Measurements from ENCODE around the gene PLAAT4. TPM values are rescaled to one million over a fixed set of nuclear protein-coding genes. Genes with fewer than 3 reads are reported as not detected.
A peak's percentile ranks its signal among the peaks of the same experiment; 100 is the strongest.
"Not testable (repeated sequence)": the region's sequence is repeated elsewhere in the genome, so short reads cannot be mapped to it uniquely, and the experiment has no call there.

The PLAAT4 gene
- total RNA-seq, 2 donors from 2014 or later = 80.8 to 110 TPM

GRCh38 chr11:63520606-63521170 is 15.9 kb upstream of the PLAAT4 start:
- H3K9me3 ChIP-seq (ENCODE audit: control insufficient read depth, low read length, poor library complexity, severe bottlenecking) = no peaks in the 10 kb centered on the region
- Mint-ChIP-seq H3K4me3 (no peak overlapping the region), H3K36me3 (ENCODE audit: low read depth) (peaks cover 2% of the 10 kb centered on the region), H3K27ac (no peak overlapping the region), H3K27me3 (no peaks in the 10 kb centered on the region), H3K4me1 (peaks cover 17% of the 10 kb centered on the region)
- DNase-seq (no peak), ATAC-seq (no peak)

DNA sequence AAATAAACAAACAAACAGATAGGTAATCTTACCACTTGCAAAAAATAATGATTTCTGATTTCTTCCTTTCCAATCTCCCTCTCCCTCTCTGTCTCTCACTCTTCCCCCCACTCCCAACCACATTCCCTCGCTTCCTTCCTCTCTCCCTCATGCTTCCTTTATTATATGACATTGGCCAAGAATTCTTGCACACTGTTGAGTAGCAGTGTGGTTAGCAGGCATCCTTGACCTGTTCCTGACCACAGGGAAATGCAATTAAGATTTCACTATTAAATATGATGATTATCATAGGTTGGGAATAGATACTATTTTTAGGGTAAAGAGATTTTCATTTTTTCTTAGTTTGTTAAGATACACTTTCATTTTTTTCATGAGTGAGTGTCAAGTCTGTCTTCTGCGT is 14.7 kb upstream of the PLAAT4 start:
- peak overlapping the region; percentile 34 for H3K27ac Mint-ChIP-seq
- H3K36me3 Mint-ChIP-seq (ENCODE audit: low read depth) = peaks cover 2% of the 10 kb centered on the region
- peaks cover 17% of the 10 kb centered on the region for H3K4me1 Mint-ChIP-seq
- H3K27me3 Mint-ChIP-seq = no peaks in the 10 kb centered on the region
- no peak for ATAC-seq
- DNase-seq = no peak
- H3K9me3 ChIP-seq (ENCODE audit: control insufficient read depth, low read length, poor library complexity, severe bottlenecking) = no peaks in the 10 kb centered on the region
- H3K4me3 Mint-ChIP-seq = no peak overlapping the region

- peaks cover 10% of the 10 kb centered on the region for H3K4me1 Mint-ChIP-seq
- H3K4me3 Mint-ChIP-seq = no peak overlapping the region
- H3K36me3 Mint-ChIP-seq (ENCODE audit: low read depth) = peaks cover 2% of the 10 kb centered on the region
Observed at GRCh38 chr11:63523151-63523550, 13.5 kb upstream of the PLAAT4 start.

GRCh38 chr11:63527667-63528066 is 8.9 kb upstream of the PLAAT4 start:
- Mint-ChIP-seq H3K4me3 (no peak overlapping the region), H3K27me3 (no peaks in the 10 kb centered on the region), H3K36me3 (ENCODE audit: low read depth) (no peaks in the 10 kb centered on the region), H3K27ac (peak overlapping the region; percentile 14), H3K4me1 (peaks cover 24% of the 10 kb centered on the region)
- ATAC-seq (no peak), DNase-seq (no peak)
- no peaks in the 10 kb centered on the region for H3K9me3 ChIP-seq (ENCODE audit: control insufficient read depth, low read length, poor library complexity, severe bottlenecking)

More at GRCh38 chr11:63523151-63523550, 13.5 kb upstream of the PLAAT4 start:
- Mint-ChIP-seq H3K27ac (peak overlapping the region; percentile 34), H3K27me3 (no peaks in the 10 kb centered on the region)
- ATAC-seq (no peak), DNase-seq (no peak)
- H3K9me3 ChIP-seq (ENCODE audit: control insufficient read depth, low read length, poor library complexity, severe bottlenecking) = no peaks in the 10 kb centered on the region

- DNase-seq; H3K9me3 ChIP-seq (ENCODE audit: control insufficient read depth, low read length, poor library complexity, severe bottlenecking); H3K4me3 Mint-ChIP-seq; H3K27me3 Mint-ChIP-seq; ATAC-seq; H3K36me3 Mint-ChIP-seq (ENCODE audit: low read depth): not testable (repeated sequence)
- Mint-ChIP-seq H3K27ac (peak overlapping the region; percentile 14), H3K4me1 (peaks cover 25% of the 10 kb centered on the region)
Observed at GRCh38 chr11:63528156-63528555, 8.5 kb upstream of the PLAAT4 start.

DNA sequence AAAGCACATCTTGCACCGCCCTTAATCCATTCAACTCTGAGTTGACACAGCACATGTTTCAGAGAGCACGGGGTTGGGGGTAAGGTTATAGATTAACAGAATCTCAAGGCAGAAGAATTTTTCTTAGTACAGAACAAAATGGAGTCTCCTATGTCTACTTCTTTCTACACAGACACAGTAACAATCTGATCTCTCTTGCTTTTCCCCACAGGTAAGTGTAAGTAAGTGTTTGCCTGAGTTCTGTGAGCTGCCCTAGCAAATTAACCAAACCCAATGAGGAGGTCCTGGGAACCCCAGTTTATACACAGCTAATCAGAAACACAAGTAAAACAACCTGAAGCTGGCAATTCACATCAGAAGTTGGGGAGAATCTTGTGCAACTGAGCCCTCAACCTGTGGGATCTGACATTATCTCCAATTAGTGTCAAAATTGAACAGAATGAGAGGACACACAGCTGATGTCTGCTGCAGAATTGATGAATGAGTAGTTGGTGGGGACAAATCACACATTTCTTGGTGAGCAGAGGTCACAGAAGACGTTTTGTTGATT is 7.8 kb upstream of the PLAAT4 start:
- Mint-ChIP-seq H3K27ac (peak overlapping the region; percentile 87), H3K4me1 (peaks cover 32% of the 10 kb centered on the region)
- DNase-seq; H3K36me3 Mint-ChIP-seq (ENCODE audit: low read depth); ATAC-seq; H3K4me3 Mint-ChIP-seq; H3K27me3 Mint-ChIP-seq; H3K9me3 ChIP-seq (ENCODE audit: control insufficient read depth, low read length, poor library complexity, severe bottlenecking): not testable (repeated sequence)

DNA sequence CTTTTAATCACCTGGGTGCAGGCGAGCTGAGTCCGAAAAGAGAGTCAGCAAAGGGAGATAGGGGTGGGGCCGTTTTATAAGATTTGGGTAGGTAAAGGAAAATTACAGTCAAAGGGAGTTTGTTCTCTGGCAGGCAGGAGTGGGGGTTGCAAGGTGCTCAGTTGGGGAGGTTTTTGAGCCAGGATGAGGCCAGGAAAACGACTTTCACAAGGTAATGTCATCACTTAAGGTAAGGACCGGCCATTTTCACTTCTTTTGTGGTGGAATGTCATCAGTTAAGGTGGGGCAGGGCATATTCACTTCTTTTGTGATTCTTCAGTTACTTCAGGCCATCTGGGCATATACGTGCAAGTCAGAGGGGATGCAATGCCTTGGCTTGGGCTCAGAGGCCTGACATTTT is 7.2 kb upstream of the PLAAT4 start:
- not testable (repeated sequence) for H3K36me3 Mint-ChIP-seq (ENCODE audit: low read depth); H3K9me3 ChIP-seq (ENCODE audit: control insufficient read depth, low read length, poor library complexity, severe bottlenecking); ATAC-seq; DNase-seq; H3K4me3 Mint-ChIP-seq; H3K27me3 Mint-ChIP-seq
- H3K4me1 Mint-ChIP-seq = peaks cover 36% of the 10 kb centered on the region
- peak overlapping the region; percentile 87 for H3K27ac Mint-ChIP-seq

DNA sequence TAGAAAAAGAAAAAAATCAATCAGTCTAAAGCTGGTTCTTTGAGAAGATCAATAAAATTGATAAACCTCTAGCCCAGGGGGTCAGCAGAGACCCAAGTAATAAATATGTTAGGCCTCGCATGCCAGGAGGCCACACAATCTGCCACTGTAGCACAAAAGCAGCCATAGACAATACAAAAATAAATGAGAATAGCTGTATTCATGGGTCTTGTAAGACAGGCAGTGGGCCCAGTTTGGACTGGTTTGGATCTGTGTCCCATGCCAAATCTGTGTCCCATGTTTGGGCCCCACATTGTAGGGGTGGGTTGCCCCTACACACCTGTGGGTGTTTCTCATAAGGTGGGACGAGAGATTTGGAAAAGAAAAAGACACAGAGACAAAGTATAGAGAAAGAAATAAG is 6.6 kb upstream of the PLAAT4 start:
- H3K9me3 ChIP-seq (ENCODE audit: control insufficient read depth, low read length, poor library complexity, severe bottlenecking) = no peaks in the 10 kb centered on the region
- peak overlapping the region; percentile 87 for H3K27ac Mint-ChIP-seq
- H3K27me3 Mint-ChIP-seq = no peaks in the 10 kb centered on the region
- no peak overlapping the region for H3K4me3 Mint-ChIP-seq
- H3K36me3 Mint-ChIP-seq (ENCODE audit: low read depth) = no peaks in the 10 kb centered on the region
- DNase-seq = no peak
- peaks cover 36% of the 10 kb centered on the region for H3K4me1 Mint-ChIP-seq
- ATAC-seq = no peak

- Mint-ChIP-seq H3K27ac (peak overlapping the region; percentile 95), H3K4me1 (peaks cover 40% of the 10 kb centered on the region), H3K4me3 (peak overlapping the region; percentile 75)
- not testable (repeated sequence) for H3K27me3 Mint-ChIP-seq; H3K36me3 Mint-ChIP-seq (ENCODE audit: low read depth); H3K9me3 ChIP-seq (ENCODE audit: control insufficient read depth, low read length, poor library complexity, severe bottlenecking)
- peak; percentile 97 for ATAC-seq
- peak in 2 of 3 donors; percentile 39 to 41 for DNase-seq
Observed at GRCh38 chr11:63531074-63531792, 5.4 kb upstream of the PLAAT4 start.

DNA sequence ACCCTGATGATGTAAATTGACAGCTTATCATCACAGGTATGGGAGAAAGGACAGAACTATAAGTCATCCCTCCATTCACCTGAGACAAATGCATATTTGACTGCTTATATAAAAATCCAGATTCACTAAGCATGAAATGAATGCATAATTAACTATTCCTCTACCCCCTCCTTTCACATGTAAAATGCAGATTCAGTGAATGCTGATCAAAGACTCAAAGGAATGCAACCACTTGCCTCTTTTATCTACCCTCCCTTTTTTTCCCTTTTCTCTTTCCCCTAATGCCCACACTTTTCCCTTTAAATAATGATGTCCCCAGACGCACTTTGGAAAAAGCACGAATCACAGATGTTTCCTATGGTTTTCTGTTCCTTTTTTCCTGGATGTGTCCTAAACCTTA is 4.5 kb upstream of the PLAAT4 start:
- ATAC-seq = no peak
- peak overlapping the region; percentile 95 for H3K27ac Mint-ChIP-seq
- H3K4me1 Mint-ChIP-seq = peaks cover 45% of the 10 kb centered on the region
- H3K4me3 Mint-ChIP-seq = peak overlapping the region; percentile 75
- DNase-seq = no peak
- H3K27me3 Mint-ChIP-seq = no peaks in the 10 kb centered on the region
- H3K36me3 Mint-ChIP-seq (ENCODE audit: low read depth) = no peaks in the 10 kb centered on the region
- no peaks in the 10 kb centered on the region for H3K9me3 ChIP-seq (ENCODE audit: control insufficient read depth, low read length, poor library complexity, severe bottlenecking)

- Mint-ChIP-seq H3K27ac (peak overlapping the region; percentile 95), H3K4me1 (peaks cover 53% of the 10 kb centered on the region), H3K27me3 (no peaks in the 10 kb centered on the region), H3K4me3 (peak overlapping the region; percentile 50), H3K36me3 (ENCODE audit: low read depth) (no peaks in the 10 kb centered on the region)
- H3K9me3 ChIP-seq (ENCODE audit: control insufficient read depth, low read length, poor library complexity, severe bottlenecking) = no peaks in the 10 kb centered on the region
- no peak for ATAC-seq
- DNase-seq = no peak
Observed at GRCh38 chr11:63532799-63533475, 3.7 kb upstream of the PLAAT4 start.

DNA sequence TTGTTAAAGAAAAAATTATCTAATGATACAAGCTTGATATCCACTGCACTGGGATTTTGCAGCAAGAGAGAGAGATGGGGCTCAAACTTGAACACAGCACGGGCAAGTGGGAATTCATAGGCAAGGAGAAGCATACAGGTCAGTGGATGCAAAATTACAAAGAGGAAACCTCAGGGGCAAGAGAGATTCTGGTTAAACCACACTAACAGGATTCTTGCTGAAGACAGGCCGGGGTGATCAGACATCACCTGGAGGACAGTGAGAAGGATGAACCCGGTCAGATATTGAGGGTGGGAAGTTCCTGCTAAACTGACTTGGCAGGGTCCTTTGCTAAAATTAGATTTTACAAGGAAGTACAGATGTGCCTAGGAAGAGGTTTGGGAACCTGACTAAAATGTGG is 2.5 kb upstream of the PLAAT4 start:
- Mint-ChIP-seq H3K27ac (peak overlapping the region; percentile 95), H3K4me3 (peak overlapping the region; percentile 53), H3K36me3 (ENCODE audit: low read depth) (no peaks in the 10 kb centered on the region), H3K4me1 (peaks cover 60% of the 10 kb centered on the region), H3K27me3 (no peaks in the 10 kb centered on the region)
- no peaks in the 10 kb centered on the region for H3K9me3 ChIP-seq (ENCODE audit: control insufficient read depth, low read length, poor library complexity, severe bottlenecking)
- ATAC-seq (no peak), DNase-seq (no peak)

DNA sequence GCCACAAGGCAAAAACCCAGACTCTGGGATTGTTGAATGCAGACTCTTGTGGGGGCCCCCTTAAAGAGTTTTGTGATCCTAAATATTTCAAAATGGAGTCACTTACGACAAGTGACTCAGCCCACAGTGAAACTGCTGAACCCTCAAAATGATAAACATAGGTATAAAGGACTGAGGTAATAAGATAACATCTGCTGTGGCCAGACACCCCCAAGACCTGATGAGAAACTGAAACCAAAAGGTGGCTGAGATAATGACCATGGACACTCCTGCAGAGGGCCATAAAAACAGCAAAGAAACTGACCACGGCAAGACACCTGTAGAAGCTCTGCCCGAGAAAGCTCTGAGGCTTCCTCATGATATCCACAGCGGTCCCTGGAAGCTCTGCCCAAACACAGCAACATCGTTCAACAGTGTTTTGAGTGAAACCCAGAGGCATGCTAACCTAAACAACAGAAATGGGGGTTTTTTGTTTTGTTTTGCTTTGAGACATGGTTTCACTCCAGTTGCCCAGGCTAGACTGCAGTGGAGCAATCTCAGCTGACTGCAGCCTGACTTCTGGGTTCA is 1.6 kb upstream of the PLAAT4 start:
- no peaks in the 10 kb centered on the region for H3K27me3 Mint-ChIP-seq
- DNase-seq (no peak), ATAC-seq (peak; percentile 44)
- no peaks in the 10 kb centered on the region for H3K9me3 ChIP-seq (ENCODE audit: control insufficient read depth, low read length, poor library complexity, severe bottlenecking)
- peaks cover 58% of the 10 kb centered on the region for H3K4me1 Mint-ChIP-seq
- peak overlapping the region; percentile 93 for H3K4me3 Mint-ChIP-seq
- peaks cover 2% of the 10 kb centered on the region for H3K36me3 Mint-ChIP-seq (ENCODE audit: low read depth)
- H3K27ac Mint-ChIP-seq = peak overlapping the region; percentile 95

Measured in T-helper 17 cell (primary cell).